SW 1271 (cell line): ENCODE measurements around the gene ADGRL3.
"Not testable (repeated sequence)": the region's sequence is repeated elsewhere in the genome, so short reads cannot be mapped to it uniquely, and the experiment has no call there.

Source experiments
- DNase-seq, 2 experiments: peaks; one replicate each; lab custom pipeline; 2025; lab: John Stamatoyannopoulos, UW

Gene ADGRL3

GRCh38 chr4:61205066-61205465, 4.9 kb downstream of the ADGRL3 start:
- no peak for DNase-seq

GRCh38 chr4:61207156-61207555, 7.0 kb downstream of the ADGRL3 start:
- not testable (repeated sequence) for DNase-seq

GRCh38 chr4:61210186-61210939, 10.2 kb downstream of the ADGRL3 start:
- no peak for DNase-seq

- no peak for DNase-seq
Measured at GRCh38 chr4:61211781-61212180, 11.7 kb downstream of the ADGRL3 start.

- DNase-seq, result no peak
Measured at GRCh38 chr4:61212788-61213187, 12.7 kb downstream of the ADGRL3 start.

- no peak for DNase-seq
Measured at GRCh38 chr4:61214680-61215079, 14.6 kb downstream of the ADGRL3 start.

- no peak for DNase-seq
Measured at GRCh38 chr4:61217222-61217621, 17.1 kb downstream of the ADGRL3 start.

- DNase-seq, result no peak
Measured at GRCh38 chr4:61220556-61220955, 20.4 kb downstream of the ADGRL3 start.

- no peak for DNase-seq
Measured at GRCh38 chr4:61223385-61223784, 23.3 kb downstream of the ADGRL3 start.

GRCh38 chr4:61224573-61224972, 24.4 kb downstream of the ADGRL3 start:
- no peak for DNase-seq

- DNase-seq, result no peak
Measured at GRCh38 chr4:61225656-61226055, 25.5 kb downstream of the ADGRL3 start.

- DNase-seq, result no peak
Measured at GRCh38 chr4:61231421-61231820, 31.3 kb downstream of the ADGRL3 start.

- DNase-seq, result no peak
Measured at GRCh38 chr4:61239250-61239649, 39.1 kb downstream of the ADGRL3 start.

GRCh38 chr4:61243962-61244361, 43.8 kb downstream of the ADGRL3 start:
- DNase-seq, result no peak

- no peak for DNase-seq
Measured at GRCh38 chr4:61245069-61245714, 45.1 kb downstream of the ADGRL3 start.

GRCh38 chr4:61246034-61246433, 45.9 kb downstream of the ADGRL3 start:
- no peak for DNase-seq

GRCh38 chr4:61248705-61249104, 48.6 kb downstream of the ADGRL3 start:
- no peak for DNase-seq

- no peak for DNase-seq
Measured at GRCh38 chr4:61251129-61251528, 51.0 kb downstream of the ADGRL3 start.

GRCh38 chr4:61254406-61254805, 54.3 kb downstream of the ADGRL3 start:
- no peak for DNase-seq

GRCh38 chr4:61273233-61273632, 73.1 kb downstream of the ADGRL3 start:
- DNase-seq, result no peak

- no peak for DNase-seq
Measured at GRCh38 chr4:61274286-61274685, 74.2 kb downstream of the ADGRL3 start.

GRCh38 chr4:61275241-61275640, 75.1 kb downstream of the ADGRL3 start:
- no peak for DNase-seq

GRCh38 chr4:61276029-61276428, 75.9 kb downstream of the ADGRL3 start:
- DNase-seq, result no peak
